ENCODE data around the gene KRT80. TPM values are rescaled to one million over a fixed set of nuclear protein-coding genes. Genes with fewer than 3 reads are reported as not detected.

Gene KRT80
- total RNA-seq, 5 donors from 2014 or later (not counting 1 experiment from before 2014, with no cell fraction given) = 0.09 to 0.12 TPM; not detected in 3

DNA sequence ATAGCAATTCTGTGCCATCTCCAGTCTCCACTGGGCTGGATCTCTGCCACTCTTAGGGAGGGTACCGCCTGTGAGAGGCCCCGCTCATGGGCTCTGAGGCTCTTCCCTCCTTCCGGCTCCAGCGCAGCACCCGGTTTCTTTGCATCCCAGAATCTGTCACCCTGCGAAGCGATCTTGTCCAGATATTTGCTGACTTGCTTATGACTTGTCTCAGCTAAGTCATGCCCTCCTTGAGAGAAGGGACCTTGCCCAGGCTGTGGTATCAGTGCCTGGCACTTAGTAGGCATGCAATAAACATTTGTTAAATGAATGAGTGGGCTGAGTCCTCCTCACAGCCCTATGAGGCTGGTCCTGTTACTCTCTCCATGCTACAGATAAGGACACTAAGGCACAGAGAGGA is 13.4 kb downstream of the KRT80 start:
- ATAC-seq (replicated peaks in 1 of 4) (no peak), DNase-seq (no peak)
- Mint-ChIP-seq H3K27ac (no peak overlapping the region), H3K27me3 (no peaks in the 10 kb centered on the region), H3K9me3 (no peaks in the 10 kb centered on the region), H3K4me3 (no peak overlapping the region), H3K36me3 (no peaks in the 10 kb centered on the region), H3K4me1 (no peaks in the 10 kb centered on the region)
- peaks cover 0 to 27% of the 10 kb centered on the region in 2 experiments for H3K27me3 ChIP-seq (replicated peaks in 1 of 2; ENCODE audit: control insufficient read depth in 2 of 2, extremely low read depth in 1 of 2, insufficient read depth in 2 of 2, low read length in 1 of 2)
- POLR2A ChIA-PET = no interaction called here
- CTCF ChIA-PET = interaction anchor here in 1 of 2 donors (0.6 kb wide), 1 partner anchor 54 kb away, joined by 4 read pairs; no protein-coding TSS in a partner anchor
- no peaks in the 10 kb centered on the region for H3K4me1 ChIP-seq (ENCODE audit: control insufficient read depth in 1 of 2, extremely low read depth in 1 of 2, insufficient read depth in 2 of 2, low read length in 2 of 2)
- no peak overlapping the region for H3K4me3 ChIP-seq (ENCODE audit: control insufficient read depth in 1 of 2, extremely low read depth in 1 of 2, low read length in 1 of 2)
- H3K9me3 ChIP-seq = no peaks in the 10 kb centered on the region
- WGBS (ENCODE audit: insufficient coverage) = 78% methylated on average over 7 of the region's 7 CpGs
- no peaks in the 10 kb centered on the region for H3K36me3 ChIP-seq (ENCODE audit: control insufficient read depth in 2 of 2, extremely low read depth in 1 of 2, insufficient read depth in 1 of 2, low read length in 1 of 2)
- H3K27ac ChIP-seq (ENCODE audit: low read length) = no peak overlapping the region

DNA sequence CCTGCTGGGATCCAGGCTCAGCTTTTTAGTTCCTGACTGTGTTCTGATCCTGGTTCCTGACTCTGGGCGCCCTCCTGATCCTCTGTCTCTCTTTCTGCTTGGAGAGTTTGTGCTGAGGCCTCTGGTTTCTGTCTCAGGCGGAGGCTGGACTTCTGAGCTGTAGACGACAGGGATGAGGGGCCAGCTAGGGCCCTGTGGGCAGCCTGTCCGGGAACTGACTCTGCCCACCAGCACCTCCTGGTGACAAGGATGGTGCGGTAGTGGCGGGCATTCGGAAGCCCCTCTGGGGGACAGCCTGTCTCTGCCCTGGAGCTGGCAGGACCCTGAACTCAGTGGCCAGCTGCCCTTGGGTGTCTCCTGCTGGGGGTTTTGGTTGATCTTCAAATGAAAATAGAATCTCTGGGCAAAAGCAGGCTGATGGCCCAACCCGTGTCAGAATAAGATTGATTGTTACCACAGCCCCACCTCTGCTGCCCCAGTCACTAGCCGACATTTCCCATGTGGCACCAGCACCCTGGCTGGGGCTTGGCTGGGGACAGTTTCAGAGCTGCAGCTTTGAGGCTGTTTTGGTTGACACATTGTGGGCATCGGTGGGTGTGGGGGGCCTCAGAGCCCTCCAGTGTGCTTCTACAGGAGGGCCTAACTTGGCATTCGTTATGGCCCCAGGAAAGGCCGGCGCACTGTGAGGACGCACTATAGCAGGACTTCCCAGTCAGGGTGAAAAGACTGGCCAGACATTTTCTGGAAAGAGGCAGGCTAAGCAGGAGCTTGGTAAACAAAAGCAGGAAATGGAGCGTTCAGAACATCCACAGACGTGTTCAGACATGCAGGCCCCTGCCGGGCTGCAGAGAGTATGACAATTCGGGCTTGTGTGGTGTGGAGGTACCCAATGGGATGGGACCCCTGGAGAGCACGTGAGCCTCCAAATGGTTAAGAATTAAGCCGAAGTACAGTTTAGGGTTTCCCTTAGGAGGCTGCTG is 16.2 kb downstream of the KRT80 start:
- Mint-ChIP-seq H3K4me1 (no peaks in the 10 kb centered on the region), H3K4me3 (no peak overlapping the region), H3K27ac (no peak overlapping the region), H3K9me3 (no peaks in the 10 kb centered on the region), H3K36me3 (no peaks in the 10 kb centered on the region), H3K27me3 (no peaks in the 10 kb centered on the region)
- no peak overlapping the region for H3K27ac ChIP-seq (ENCODE audit: low read length)
- H3K9me3 ChIP-seq = no peaks in the 10 kb centered on the region
- 83% methylated on average over 15 of the region's 20 CpGs for WGBS (ENCODE audit: insufficient coverage)
- ATAC-seq (replicated peaks in 1 of 4) (no peak), DNase-seq (no peak)
- ChIA-PET POLR2A (no interaction called here), CTCF (no interaction called here)
- no peak overlapping the region for H3K4me3 ChIP-seq (ENCODE audit: control insufficient read depth in 1 of 2, extremely low read depth in 1 of 2, low read length in 1 of 2)
- no peaks in the 10 kb centered on the region for H3K4me1 ChIP-seq (ENCODE audit: control insufficient read depth in 1 of 2, extremely low read depth in 1 of 2, insufficient read depth in 2 of 2, low read length in 2 of 2)
- H3K27me3 ChIP-seq (replicated peaks in 1 of 2; ENCODE audit: control insufficient read depth in 2 of 2, extremely low read depth in 1 of 2, insufficient read depth in 2 of 2, low read length in 1 of 2) = peaks cover 0 to 18% of the 10 kb centered on the region in 2 experiments
- no peaks in the 10 kb centered on the region for H3K36me3 ChIP-seq (ENCODE audit: control insufficient read depth in 2 of 2, extremely low read depth in 1 of 2, insufficient read depth in 1 of 2, low read length in 1 of 2)

- Histone ChIP-seq H3K27ac (ENCODE audit: low read length) (no peak overlapping the region), H3K4me3 (ENCODE audit: control insufficient read depth in 1 of 2, extremely low read depth in 1 of 2, low read length in 1 of 2) (no peak overlapping the region), H3K9me3 (no peaks in the 10 kb centered on the region), H3K4me1 (ENCODE audit: control insufficient read depth in 1 of 2, extremely low read depth in 1 of 2, insufficient read depth in 2 of 2, low read length in 2 of 2) (no peaks in the 10 kb centered on the region), H3K27me3 (replicated peaks in 1 of 2; ENCODE audit: control insufficient read depth in 2 of 2, extremely low read depth in 1 of 2, insufficient read depth in 2 of 2, low read length in 1 of 2) (peaks cover 0 to 18% of the 10 kb centered on the region in 2 experiments), H3K36me3 (ENCODE audit: control insufficient read depth in 2 of 2, extremely low read depth in 1 of 2, insufficient read depth in 1 of 2, low read length in 1 of 2) (no peaks in the 10 kb centered on the region)
- WGBS (ENCODE audit: insufficient coverage) = 92% methylated on average over 16 of the region's 20 CpGs
- H3K4me3 Mint-ChIP-seq = no peak overlapping the region
- H3K27ac Mint-ChIP-seq = no peak overlapping the region
- H3K4me1 Mint-ChIP-seq = no peaks in the 10 kb centered on the region
- no peak for ATAC-seq (replicated peaks in 1 of 4)
- POLR2A ChIA-PET = interaction anchor here in 1 of 2 donors (0.6 kb wide), 1 partner anchor 20 kb away, joined by 3 read pairs; no protein-coding TSS in a partner anchor
- CTCF ChIA-PET = no interaction called here
- H3K27me3 Mint-ChIP-seq = no peaks in the 10 kb centered on the region
- no peaks in the 10 kb centered on the region for H3K36me3 Mint-ChIP-seq
- no peaks in the 10 kb centered on the region for H3K9me3 Mint-ChIP-seq
- no peak for DNase-seq
Measured at GRCh38 chr12:52173526-52173925, 18.3 kb downstream of the KRT80 start.

DNA sequence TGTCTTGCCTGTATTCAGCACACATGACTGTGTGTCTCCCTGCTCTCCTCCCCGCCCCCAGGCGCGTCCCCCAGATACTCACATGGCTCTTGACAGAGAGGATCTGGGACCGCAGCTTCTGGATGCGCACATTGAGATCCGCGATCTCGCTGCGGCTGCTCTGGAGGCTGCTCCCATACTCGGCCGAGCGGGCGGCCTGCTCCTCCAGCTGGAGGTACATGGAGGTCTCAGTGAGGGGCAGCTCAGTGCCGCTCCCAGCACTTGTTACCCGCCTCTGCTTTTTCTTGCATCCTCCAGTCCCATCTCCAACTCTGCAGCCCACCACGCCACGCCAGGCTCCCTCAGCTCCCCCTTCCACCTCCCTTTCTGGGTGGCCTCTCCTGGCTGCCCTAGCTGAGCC is 18.9 kb downstream of the KRT80 start:
- CTCF ChIA-PET = no interaction called here
- no peaks in the 10 kb centered on the region for H3K36me3 ChIP-seq (ENCODE audit: control insufficient read depth in 2 of 2, extremely low read depth in 1 of 2, insufficient read depth in 1 of 2, low read length in 1 of 2)
- Mint-ChIP-seq H3K9me3 (no peaks in the 10 kb centered on the region), H3K4me1 (no peaks in the 10 kb centered on the region), H3K27ac (no peak overlapping the region), H3K27me3 (no peaks in the 10 kb centered on the region), H3K4me3 (no peak overlapping the region), H3K36me3 (no peaks in the 10 kb centered on the region)
- POLR2A ChIA-PET = no interaction called here
- H3K9me3 ChIP-seq = no peaks in the 10 kb centered on the region
- H3K27ac ChIP-seq (ENCODE audit: low read length) = no peak overlapping the region
- DNase-seq (no peak), ATAC-seq (replicated peaks in 1 of 4) (no peak)
- H3K27me3 ChIP-seq (replicated peaks in 1 of 2; ENCODE audit: control insufficient read depth in 2 of 2, extremely low read depth in 1 of 2, insufficient read depth in 2 of 2, low read length in 1 of 2) = peaks cover 0 to 18% of the 10 kb centered on the region in 2 experiments
- H3K4me3 ChIP-seq (ENCODE audit: control insufficient read depth in 1 of 2, extremely low read depth in 1 of 2, low read length in 1 of 2) = no peak overlapping the region
- H3K4me1 ChIP-seq (ENCODE audit: control insufficient read depth in 1 of 2, extremely low read depth in 1 of 2, insufficient read depth in 2 of 2, low read length in 2 of 2) = no peaks in the 10 kb centered on the region
- WGBS (ENCODE audit: insufficient coverage) = 94% methylated on average over 10 of the region's 17 CpGs

DNA sequence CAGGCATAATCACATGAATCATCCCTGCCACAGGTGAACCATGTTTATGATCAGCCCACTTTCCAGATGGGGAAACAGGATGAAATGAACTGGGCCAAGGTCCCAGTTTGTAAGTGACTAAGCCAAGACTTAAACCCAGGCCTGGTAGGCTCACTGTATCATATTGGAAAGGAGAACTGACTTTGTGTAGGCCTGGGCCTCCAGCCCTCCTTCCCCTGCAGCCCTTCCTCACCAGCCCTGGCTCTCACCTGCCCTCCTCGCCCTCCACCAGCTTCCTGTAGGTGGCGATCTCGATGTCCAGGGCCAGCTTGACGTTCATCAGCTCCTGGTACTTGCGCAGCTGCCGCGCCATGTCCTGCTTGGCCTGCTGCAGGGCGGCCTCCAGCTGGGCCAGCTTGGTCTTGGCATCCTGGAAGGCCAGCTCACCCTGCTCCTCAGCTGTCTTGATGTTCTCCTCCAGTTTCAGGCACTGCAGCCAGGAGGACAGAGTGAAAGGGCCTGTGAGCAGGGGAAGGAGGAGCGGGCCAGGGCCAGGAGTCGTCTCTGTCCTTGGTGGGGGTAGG is 19.8 kb downstream of the KRT80 start:
- WGBS (ENCODE audit: insufficient coverage) = 63% methylated on average over 10 of the region's 10 CpGs

DNA sequence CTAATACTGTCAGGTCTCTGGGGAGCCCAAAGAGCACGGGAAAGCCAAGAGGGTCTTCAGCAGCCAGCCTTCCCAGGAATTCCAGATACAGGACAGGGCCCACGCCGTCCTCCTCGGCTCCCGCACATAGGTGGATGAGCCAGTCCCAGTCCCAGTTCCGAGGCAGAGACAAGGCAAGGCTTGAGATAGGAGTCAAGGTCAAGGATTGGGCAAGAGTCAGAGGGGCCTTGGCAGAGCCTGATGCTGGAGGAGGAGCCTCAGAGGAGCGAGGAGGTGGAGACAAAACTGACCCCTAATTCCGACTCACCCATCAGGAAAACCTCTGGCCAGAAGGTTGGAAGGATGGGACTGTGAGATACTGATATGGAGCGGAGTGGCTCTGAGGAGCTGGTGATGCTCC is 21.0 kb downstream of the KRT80 start:
- Mint-ChIP-seq H3K27ac (no peak overlapping the region), H3K27me3 (no peaks in the 10 kb centered on the region), H3K4me3 (no peak overlapping the region), H3K9me3 (no peaks in the 10 kb centered on the region), H3K4me1 (no peaks in the 10 kb centered on the region), H3K36me3 (no peaks in the 10 kb centered on the region)
- ChIA-PET CTCF (interaction anchor here in 1 of 2 donors (0.6 kb wide), 1 partner anchor 57 kb away, joined by 3 read pairs; no protein-coding TSS in a partner anchor), POLR2A (no interaction called here)
- H3K27me3 ChIP-seq (replicated peaks in 1 of 2; ENCODE audit: control insufficient read depth in 2 of 2, extremely low read depth in 1 of 2, insufficient read depth in 2 of 2, low read length in 1 of 2) = peaks cover 0 to 15% of the 10 kb centered on the region in 2 experiments
- no peaks in the 10 kb centered on the region for H3K4me1 ChIP-seq (ENCODE audit: control insufficient read depth in 1 of 2, extremely low read depth in 1 of 2, insufficient read depth in 2 of 2, low read length in 2 of 2)
- no peak overlapping the region for H3K4me3 ChIP-seq (ENCODE audit: control insufficient read depth in 1 of 2, extremely low read depth in 1 of 2, low read length in 1 of 2)
- ATAC-seq (replicated peaks in 1 of 4) = no peak
- no peak for DNase-seq
- H3K9me3 ChIP-seq = no peaks in the 10 kb centered on the region
- WGBS (ENCODE audit: insufficient coverage) = 63% methylated on average over 5 of the region's 9 CpGs
- H3K27ac ChIP-seq (ENCODE audit: low read length) = no peak overlapping the region
- no peaks in the 10 kb centered on the region for H3K36me3 ChIP-seq (ENCODE audit: control insufficient read depth in 2 of 2, extremely low read depth in 1 of 2, insufficient read depth in 1 of 2, low read length in 1 of 2)

More for the DNA sequence above, 19.8 kb downstream of the KRT80 start:
- ChIA-PET CTCF (no interaction called here), POLR2A (no interaction called here)
- Histone ChIP-seq H3K36me3 (ENCODE audit: control insufficient read depth in 2 of 2, extremely low read depth in 1 of 2, insufficient read depth in 1 of 2, low read length in 1 of 2) (no peaks in the 10 kb centered on the region), H3K4me3 (ENCODE audit: control insufficient read depth in 1 of 2, extremely low read depth in 1 of 2, low read length in 1 of 2) (no peak overlapping the region), H3K4me1 (ENCODE audit: control insufficient read depth in 1 of 2, extremely low read depth in 1 of 2, insufficient read depth in 2 of 2, low read length in 2 of 2) (no peaks in the 10 kb centered on the region), H3K9me3 (no peaks in the 10 kb centered on the region), H3K27ac (ENCODE audit: low read length) (no peak overlapping the region), H3K27me3 (replicated peaks in 1 of 2; ENCODE audit: control insufficient read depth in 2 of 2, extremely low read depth in 1 of 2, insufficient read depth in 2 of 2, low read length in 1 of 2) (peaks cover 0 to 18% of the 10 kb centered on the region in 2 experiments)
- ATAC-seq (replicated peaks in 1 of 4) (no peak), DNase-seq (no peak)
- no peaks in the 10 kb centered on the region for H3K4me1 Mint-ChIP-seq
- no peak overlapping the region for H3K27ac Mint-ChIP-seq
- H3K36me3 Mint-ChIP-seq = no peaks in the 10 kb centered on the region
- H3K9me3 Mint-ChIP-seq = no peaks in the 10 kb centered on the region
- H3K27me3 Mint-ChIP-seq = no peaks in the 10 kb centered on the region
- H3K4me3 Mint-ChIP-seq = no peak overlapping the region

All from T-cell (primary cell).